Measurements from ENCODE around the gene RIMKLA.

RIMKLA gene

GRCh38 chr1:42392967-42393848 lies 12.6 kb downstream of the RIMKLA start:
- DNase-seq (ENCODE audit: low read depth): no peak
- no peak overlapping the region for H3K4me3 ChIP-seq (ENCODE audit: low read length)
- TF ChIP-seq, protein P1, sequence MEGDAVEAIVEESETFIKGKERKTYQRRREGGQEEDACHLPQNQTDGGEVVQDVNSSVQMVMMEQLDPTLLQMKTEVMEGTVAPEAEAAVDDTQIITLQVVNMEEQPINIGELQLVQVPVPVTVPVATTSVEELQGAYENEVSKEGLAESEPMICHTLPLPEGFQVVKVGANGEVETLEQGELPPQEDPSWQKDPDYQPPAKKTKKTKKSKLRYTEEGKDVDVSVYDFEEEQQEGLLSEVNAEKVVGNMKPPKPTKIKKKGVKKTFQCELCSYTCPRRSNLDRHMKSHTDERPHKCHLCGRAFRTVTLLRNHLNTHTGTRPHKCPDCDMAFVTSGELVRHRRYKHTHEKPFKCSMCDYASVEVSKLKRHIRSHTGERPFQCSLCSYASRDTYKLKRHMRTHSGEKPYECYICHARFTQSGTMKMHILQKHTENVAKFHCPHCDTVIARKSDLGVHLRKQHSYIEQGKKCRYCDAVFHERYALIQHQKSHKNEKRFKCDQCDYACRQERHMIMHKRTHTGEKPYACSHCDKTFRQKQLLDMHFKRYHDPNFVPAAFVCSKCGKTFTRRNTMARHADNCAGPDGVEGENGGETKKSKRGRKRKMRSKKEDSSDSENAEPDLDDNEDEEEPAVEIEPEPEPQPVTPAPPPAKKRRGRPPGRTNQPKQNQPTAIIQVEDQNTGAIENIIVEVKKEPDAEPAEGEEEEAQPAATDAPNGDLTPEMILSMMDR (conservative IDR thresholded peaks at IDR 0.05; ENCODE audit: low read depth, low read length): no peak

DNA sequence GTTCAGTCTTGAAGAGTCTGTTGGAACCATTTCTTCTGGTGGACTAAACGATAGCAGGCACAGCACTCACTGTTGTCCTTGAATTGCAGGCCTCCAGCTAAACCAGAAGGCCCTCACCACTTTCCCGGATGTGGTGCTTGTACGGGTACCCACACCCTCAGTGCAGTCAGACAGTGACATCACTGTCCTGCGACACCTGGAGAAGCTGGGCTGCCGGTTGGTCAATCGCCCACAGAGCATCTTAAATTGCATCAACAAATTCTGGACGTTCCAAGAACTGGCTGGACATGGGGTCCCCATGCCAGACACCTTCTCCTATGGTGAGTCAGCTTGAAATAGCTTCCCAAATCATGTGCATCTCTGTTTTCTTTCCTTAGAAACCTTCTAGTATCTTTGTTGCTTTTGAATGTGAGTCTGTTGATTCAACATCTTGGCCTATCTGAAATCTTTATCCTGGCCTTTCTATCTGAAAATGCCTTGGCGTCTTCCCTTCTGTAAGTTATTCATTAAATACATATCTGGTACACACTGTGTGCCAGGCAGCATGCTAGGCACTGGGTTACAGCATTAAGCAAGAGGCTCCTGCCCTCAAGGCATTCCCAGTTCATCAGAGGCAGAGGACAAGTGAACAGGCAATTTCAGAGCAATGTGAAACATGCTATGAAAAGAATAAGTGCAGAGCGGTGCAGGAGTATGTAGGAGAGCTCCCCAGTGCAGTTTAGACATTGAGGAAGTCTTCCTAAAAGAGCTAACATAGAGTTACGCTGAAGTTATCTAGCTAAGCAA lies 18.9 kb downstream of the RIMKLA start:
- no peak for DNase-seq (ENCODE audit: low read depth)
- TF ChIP-seq, protein P1 (conservative IDR thresholded peaks at IDR 0.05; ENCODE audit: low read depth, low read length): no peak

GRCh38 chr1:42403880-42404400 lies 23.3 kb downstream of the RIMKLA start:
- DNase-seq (ENCODE audit: low read depth): no peak
- no peak overlapping the region for H3K4me3 ChIP-seq (ENCODE audit: low read length)
- TF ChIP-seq, protein P1 (conservative IDR thresholded peaks at IDR 0.05; ENCODE audit: low read depth, low read length): peak; percentile 13

More for the DNA sequence above, 18.9 kb downstream of the RIMKLA start:
- no peak overlapping the region for H3K4me3 ChIP-seq (ENCODE audit: low read length)

DNA sequence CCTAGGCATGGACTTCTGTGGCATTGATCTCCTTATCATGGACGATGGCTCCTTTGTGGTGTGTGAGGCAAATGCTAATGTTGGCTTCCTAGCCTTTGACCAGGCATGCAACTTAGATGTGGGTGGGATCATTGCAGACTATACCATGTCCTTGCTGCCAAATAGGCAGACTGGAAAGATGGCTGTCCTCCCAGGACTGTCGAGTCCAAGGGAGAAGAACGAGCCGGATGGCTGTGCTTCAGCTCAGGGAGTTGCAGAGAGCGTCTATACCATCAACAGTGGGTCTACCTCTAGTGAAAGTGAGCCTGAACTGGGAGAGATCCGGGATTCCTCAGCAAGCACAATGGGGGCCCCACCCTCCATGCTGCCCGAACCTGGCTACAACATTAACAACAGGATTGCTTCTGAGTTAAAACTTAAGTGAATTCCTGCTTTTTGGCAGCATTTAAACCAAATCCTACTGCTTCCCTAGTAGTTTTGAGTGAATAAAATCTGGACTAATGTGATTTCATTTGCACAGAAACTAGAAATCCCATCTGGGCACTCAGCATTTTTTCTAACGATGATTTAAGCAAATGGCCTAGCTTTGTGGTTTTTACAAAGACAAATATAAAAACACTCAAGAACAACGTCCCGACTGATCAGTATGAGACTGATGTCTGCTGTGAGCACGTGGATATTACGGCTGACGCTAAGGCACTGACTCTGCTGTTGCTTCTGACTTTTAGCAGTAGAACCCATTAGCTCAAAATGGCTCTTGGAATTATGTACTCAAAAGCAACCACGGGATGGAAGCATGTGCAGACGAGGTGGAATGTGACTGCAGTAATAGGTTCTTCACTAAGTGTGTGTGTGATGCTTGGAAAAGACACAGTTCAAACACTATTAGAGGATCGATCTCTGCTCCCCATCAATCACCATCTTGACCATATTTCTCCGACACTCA lies 34.2 kb downstream of the RIMKLA start:
- TF ChIP-seq, protein P1 (conservative IDR thresholded peaks at IDR 0.05; ENCODE audit: low read depth, low read length): no peak
- no peak overlapping the region for H3K4me3 ChIP-seq (ENCODE audit: low read length)
- DNase-seq (ENCODE audit: low read depth): no peak

DNA sequence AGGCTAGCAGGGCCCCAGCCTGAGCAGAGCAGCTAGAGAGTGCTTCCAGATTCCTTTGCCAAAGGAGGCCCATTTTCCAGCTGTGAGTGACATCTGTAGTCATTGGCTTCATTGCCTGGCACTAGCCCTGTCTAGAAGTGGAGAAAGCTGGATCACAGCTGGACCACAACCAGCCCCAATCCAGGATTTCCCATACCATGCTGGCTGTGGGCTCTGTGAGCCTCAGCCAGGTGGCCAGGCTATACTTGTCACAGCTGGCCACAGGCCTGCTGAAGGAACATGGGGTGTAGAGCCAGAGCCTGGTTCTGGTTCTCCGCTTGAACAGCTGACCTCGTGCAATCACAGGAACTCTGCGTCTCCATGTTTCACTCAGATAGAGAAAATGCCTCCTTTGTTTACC lies 36.6 kb downstream of the RIMKLA start:
- TF ChIP-seq, protein P1 (conservative IDR thresholded peaks at IDR 0.05; ENCODE audit: low read depth, low read length): no peak
- no peak for DNase-seq (ENCODE audit: low read depth)
- no peak overlapping the region for H3K4me3 ChIP-seq (ENCODE audit: low read length)

GRCh38 chr1:42418516-42418915 lies 37.9 kb downstream of the RIMKLA start:
- TF ChIP-seq, protein P1 (conservative IDR thresholded peaks at IDR 0.05; ENCODE audit: low read depth, low read length): no peak
- DNase-seq (ENCODE audit: low read depth): no peak
- H3K4me3 ChIP-seq (ENCODE audit: low read length): no peak overlapping the region

Measured in retinal pigment epithelial cell (primary cell).